GM10248 (cell line): ENCODE results near the gene CNNM2.

Experiments used
- CTCF ChIA-PET: fragments of 300-600 bp; sonication (Branson Sonifier 250); formaldehyde crosslinking; extraction: SDS; loops from one replicate; lab custom pipeline; 2021; ENCODE audit warnings: antibody characterized with exemption; lab: Yijun Ruan, JAX
- POLR2A ChIA-PET: fragments of 350-650 bp; sonication (Branson Sonifier 250); formaldehyde crosslinking; extraction: SDS; loops from one replicate; lab custom pipeline; 2020; ENCODE audit warnings: antibody characterized with exemption; lab: Yijun Ruan, JAX
- DNase-seq: peaks from one replicate; pipeline ENCODE4 v3.0.0; 2012; ENCODE audit errors: extremely low spot score
- TF ChIP-seq, protein P1 (sequence below): IDR thresholded peaks from 2 replicates; pipeline ENCODE4 v1.5.1; 2012; ENCODE audit warnings: mild to moderate bottlenecking, low read depth; ENCODE audit errors: extremely low read depth, missing control alignments, control extremely low read depth

Gene CNNM2

DNA sequence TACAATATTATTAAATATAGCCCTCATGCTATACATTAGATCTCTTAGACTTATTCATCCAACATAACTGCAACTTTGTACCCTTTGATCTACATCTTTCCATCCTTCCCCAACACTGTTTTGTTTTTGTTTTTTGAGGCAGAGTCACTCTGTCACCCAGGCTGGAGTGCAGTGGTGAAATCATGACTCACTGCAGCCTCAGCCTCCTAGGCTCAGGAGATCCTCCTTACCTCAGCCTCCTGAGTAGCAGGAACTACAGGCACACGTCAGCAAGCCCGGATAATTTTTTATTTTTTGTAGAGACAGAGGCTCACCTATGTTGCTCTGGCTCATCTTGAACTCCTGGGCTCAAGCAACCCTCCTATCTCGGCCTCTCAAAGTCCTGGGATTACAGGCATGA lies 221.7 kb downstream of the CNNM2 start:
- TF ChIP-seq, protein P1, sequence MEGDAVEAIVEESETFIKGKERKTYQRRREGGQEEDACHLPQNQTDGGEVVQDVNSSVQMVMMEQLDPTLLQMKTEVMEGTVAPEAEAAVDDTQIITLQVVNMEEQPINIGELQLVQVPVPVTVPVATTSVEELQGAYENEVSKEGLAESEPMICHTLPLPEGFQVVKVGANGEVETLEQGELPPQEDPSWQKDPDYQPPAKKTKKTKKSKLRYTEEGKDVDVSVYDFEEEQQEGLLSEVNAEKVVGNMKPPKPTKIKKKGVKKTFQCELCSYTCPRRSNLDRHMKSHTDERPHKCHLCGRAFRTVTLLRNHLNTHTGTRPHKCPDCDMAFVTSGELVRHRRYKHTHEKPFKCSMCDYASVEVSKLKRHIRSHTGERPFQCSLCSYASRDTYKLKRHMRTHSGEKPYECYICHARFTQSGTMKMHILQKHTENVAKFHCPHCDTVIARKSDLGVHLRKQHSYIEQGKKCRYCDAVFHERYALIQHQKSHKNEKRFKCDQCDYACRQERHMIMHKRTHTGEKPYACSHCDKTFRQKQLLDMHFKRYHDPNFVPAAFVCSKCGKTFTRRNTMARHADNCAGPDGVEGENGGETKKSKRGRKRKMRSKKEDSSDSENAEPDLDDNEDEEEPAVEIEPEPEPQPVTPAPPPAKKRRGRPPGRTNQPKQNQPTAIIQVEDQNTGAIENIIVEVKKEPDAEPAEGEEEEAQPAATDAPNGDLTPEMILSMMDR, result no peak
- POLR2A ChIA-PET, result no interaction called here
- CTCF ChIA-PET, result interaction anchor here (0.9 kb wide), 1 partner anchor 35 kb away, joined by 3 read pairs; no protein-coding TSS in a partner anchor
- no peak for DNase-seq
